Thyroid gland (tissue), 4 donors: ENCODE results near the gene KCNJ10. TPM values are rescaled to one million over a fixed set of nuclear protein-coding genes. Genes with fewer than 3 reads are reported as not detected.

Source experiments
- DNase-seq, 2 donors: peaks; one replicate each; pipeline ENCODE4 v3.0.0-alpha.2; 2019
- H3K27ac ChIP-seq, 3 donors: fragments of 200-600 bp; sonication (generic); 1 replicate in 2 of 3; 2 replicates in 1 of 3; pipeline ENCODE4 v1.5.1; 2016 to 2019; ENCODE audit warnings: mild to moderate bottlenecking in 1 of 3, moderate library complexity in 1 of 3
- H3K27me3 ChIP-seq: fragments of 200-600 bp; sonication (generic); one replicate; pipeline ENCODE4 v1.5.1; 2019
- H3K36me3 ChIP-seq, 2 donors: fragments of 200-600 bp; sonication (generic); one replicate each; pipeline ENCODE4 v1.5.1; 2016 to 2019
- H3K4me1 ChIP-seq, 2 donors: fragments of 200-600 bp; sonication (generic); one replicate each; pipeline ENCODE4 v1.5.1; 2017 to 2019
- H3K4me3 ChIP-seq, 3 donors: fragments of 200-600 bp; sonication (generic); replicated peaks in 1 of 3; 1 replicate in 2 of 3; 2 replicates in 1 of 3; pipeline ENCODE4 v1.5.1; 2016; ENCODE audit warnings: mild to moderate bottlenecking in 1 of 3
- H3K9me3 ChIP-seq: fragments of 200-600 bp; sonication (generic); one replicate; pipeline ENCODE4 v1.5.1; 2017
- POLR2A ChIP-seq, 2 donors: fragments of 450-650 bp; IDR thresholded peaks; one replicate each; pipeline ENCODE4 v1.6.1; 2017; ENCODE audit warnings: antibody characterized with exemption in 2 of 2, mild to moderate bottlenecking in 2 of 2, moderate library complexity in 1 of 2
- WGBS, 2 donors: methylation state at CpG; one replicate each; pipeline ENCODE4 v1.1.5; 2017; 5-methylcytosine and 5-hydroxymethylcytosine counted together
- intact Hi-C: fragments of 100-400 bp; cut with DNase I; formaldehyde crosslinking; loops from one replicate; pipeline ENCODE4 v1.15.1; 2023
- total RNA-seq, 4 donors: library from RNA; depleted of rRNA; stranded (reverse); fragments of >200 nt; gene quantifications; one replicate each; pipeline ENCODE4 v1.2.3, GENCODE V29; 2016
- TF ChIP-seq, protein P1 (sequence below), 6 experiments: fragments of 200-600 bp in 3 of 6; fragments of 450-650 bp in 3 of 6; sonication (generic) in 3 of 6; IDR thresholded peaks; one replicate each; pipeline ENCODE4 v1.5.1; 2016 to 2019; ENCODE audit warnings: antibody characterized with exemption in 6 of 6, mild to moderate bottlenecking in 2 of 6, inconsistent platforms in 1 of 6, moderate library complexity in 1 of 6

KCNJ10 gene
- total RNA-seq, 4 donors from 2014 or later, result 0.13 to 0.45 (median 0.33) TPM; not detected in 1

- no peaks in the 10 kb centered on the region for H3K27me3 ChIP-seq
- peaks cover 6 to 7% of the 10 kb centered on the region in 2 donors for H3K4me1 ChIP-seq
- no peak overlapping the region for H3K4me3 ChIP-seq
- no peak for DNase-seq
- H3K9me3 ChIP-seq, result no peaks in the 10 kb centered on the region
- H3K27ac ChIP-seq, result no peak overlapping the region
- 89 to 90% methylated on average over 5 of the region's 5 CpGs for WGBS, 2 donors
- intact Hi-C loops, result no loop called here
- no peaks in the 10 kb centered on the region for H3K36me3 ChIP-seq
- TF ChIP-seq, protein P1, sequence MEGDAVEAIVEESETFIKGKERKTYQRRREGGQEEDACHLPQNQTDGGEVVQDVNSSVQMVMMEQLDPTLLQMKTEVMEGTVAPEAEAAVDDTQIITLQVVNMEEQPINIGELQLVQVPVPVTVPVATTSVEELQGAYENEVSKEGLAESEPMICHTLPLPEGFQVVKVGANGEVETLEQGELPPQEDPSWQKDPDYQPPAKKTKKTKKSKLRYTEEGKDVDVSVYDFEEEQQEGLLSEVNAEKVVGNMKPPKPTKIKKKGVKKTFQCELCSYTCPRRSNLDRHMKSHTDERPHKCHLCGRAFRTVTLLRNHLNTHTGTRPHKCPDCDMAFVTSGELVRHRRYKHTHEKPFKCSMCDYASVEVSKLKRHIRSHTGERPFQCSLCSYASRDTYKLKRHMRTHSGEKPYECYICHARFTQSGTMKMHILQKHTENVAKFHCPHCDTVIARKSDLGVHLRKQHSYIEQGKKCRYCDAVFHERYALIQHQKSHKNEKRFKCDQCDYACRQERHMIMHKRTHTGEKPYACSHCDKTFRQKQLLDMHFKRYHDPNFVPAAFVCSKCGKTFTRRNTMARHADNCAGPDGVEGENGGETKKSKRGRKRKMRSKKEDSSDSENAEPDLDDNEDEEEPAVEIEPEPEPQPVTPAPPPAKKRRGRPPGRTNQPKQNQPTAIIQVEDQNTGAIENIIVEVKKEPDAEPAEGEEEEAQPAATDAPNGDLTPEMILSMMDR (IDR thresholded peaks at IDR 0.05), result no peak
- TF ChIP-seq POLR2A (IDR thresholded peaks at IDR 0.05), result no peak
These were observed 1.3 kb upstream of the KCNJ10 start for GRCh38 chr1:160071289-160071688.

DNA sequence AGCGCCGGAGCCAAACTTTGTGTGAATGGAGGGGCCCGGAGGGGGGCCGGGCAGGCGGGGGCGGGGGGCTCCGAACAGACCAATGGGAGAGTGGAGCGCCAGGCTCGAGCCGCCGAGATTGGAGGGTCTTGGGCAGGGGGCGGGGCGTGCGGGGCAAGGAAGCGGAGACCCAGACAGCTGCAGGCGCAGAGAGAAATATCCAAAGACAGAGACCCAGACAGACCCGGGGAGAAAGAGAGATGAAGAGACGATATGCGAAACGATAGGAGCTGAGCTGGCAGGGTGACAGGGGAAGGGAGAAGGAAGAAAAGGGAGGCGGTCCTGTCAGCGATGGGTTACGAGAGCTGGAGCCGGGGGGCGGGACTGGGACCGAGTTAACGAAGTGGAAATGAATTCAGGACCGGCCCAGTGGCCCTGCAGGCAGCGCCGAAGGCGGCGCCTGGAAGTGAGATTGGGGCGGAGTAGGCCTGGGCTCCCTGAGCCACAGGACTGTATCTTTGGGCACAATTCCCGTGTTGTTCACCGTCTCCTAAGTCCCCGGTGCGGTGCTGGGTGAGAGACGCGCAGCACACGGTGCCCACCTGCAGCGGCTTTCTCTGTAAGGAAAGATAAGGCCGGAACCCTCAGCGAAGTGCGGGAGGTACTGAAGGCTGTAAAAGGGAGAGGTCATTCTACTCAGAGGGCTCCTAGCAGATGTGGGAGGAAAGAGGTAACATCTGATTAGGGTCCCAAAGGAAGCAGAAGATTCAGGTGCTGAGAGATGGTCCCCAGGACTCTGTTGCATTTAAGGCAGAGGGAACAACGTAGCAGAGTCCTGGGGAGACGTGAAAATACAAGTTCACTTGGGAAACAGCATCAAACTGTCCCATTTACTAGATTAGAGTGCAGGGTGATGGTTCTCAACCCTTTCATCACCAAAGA, 543 bp upstream of the KCNJ10 start:
- H3K27ac ChIP-seq, result peak overlapping the region in 1 of 3 donors; percentile 20
- intact Hi-C loops, result no loop called here
- H3K4me3 ChIP-seq, result peak overlapping the region in 2 of 3 donors; percentile 21 to 42
- peaks cover 6 to 7% of the 10 kb centered on the region in 2 donors for H3K4me1 ChIP-seq
- H3K36me3 ChIP-seq, result no peaks in the 10 kb centered on the region
- no peaks in the 10 kb centered on the region for H3K9me3 ChIP-seq
- TF ChIP-seq, protein P1 (IDR thresholded peaks at IDR 0.05), result no peak
- TF ChIP-seq POLR2A (IDR thresholded peaks at IDR 0.05), result peak in 1 of 2 donors; percentile 40
- no peaks in the 10 kb centered on the region for H3K27me3 ChIP-seq
- WGBS, 2 donors, result 3 to 4% methylated on average over 38 to 43 of the region's 46 CpGs
- peak; percentile 88 to 89 for DNase-seq

GRCh38 chr1:160068225-160068624, 1.7 kb downstream of the KCNJ10 start:
- no peaks in the 10 kb centered on the region for H3K27me3 ChIP-seq
- WGBS, 2 donors, result 62 to 74% methylated on average over 5 of the region's 5 CpGs
- DNase-seq, result no peak
- no peak overlapping the region for H3K4me3 ChIP-seq
- no peaks in the 10 kb centered on the region for H3K36me3 ChIP-seq
- no peak for TF ChIP-seq POLR2A (IDR thresholded peaks at IDR 0.05)
- TF ChIP-seq, protein P1 (IDR thresholded peaks at IDR 0.05), result no peak
- no peak overlapping the region for H3K27ac ChIP-seq
- H3K4me1 ChIP-seq, result peaks cover 6 to 7% of the 10 kb centered on the region in 2 donors
- intact Hi-C loops, result no loop called here
- H3K9me3 ChIP-seq, result no peaks in the 10 kb centered on the region

DNA sequence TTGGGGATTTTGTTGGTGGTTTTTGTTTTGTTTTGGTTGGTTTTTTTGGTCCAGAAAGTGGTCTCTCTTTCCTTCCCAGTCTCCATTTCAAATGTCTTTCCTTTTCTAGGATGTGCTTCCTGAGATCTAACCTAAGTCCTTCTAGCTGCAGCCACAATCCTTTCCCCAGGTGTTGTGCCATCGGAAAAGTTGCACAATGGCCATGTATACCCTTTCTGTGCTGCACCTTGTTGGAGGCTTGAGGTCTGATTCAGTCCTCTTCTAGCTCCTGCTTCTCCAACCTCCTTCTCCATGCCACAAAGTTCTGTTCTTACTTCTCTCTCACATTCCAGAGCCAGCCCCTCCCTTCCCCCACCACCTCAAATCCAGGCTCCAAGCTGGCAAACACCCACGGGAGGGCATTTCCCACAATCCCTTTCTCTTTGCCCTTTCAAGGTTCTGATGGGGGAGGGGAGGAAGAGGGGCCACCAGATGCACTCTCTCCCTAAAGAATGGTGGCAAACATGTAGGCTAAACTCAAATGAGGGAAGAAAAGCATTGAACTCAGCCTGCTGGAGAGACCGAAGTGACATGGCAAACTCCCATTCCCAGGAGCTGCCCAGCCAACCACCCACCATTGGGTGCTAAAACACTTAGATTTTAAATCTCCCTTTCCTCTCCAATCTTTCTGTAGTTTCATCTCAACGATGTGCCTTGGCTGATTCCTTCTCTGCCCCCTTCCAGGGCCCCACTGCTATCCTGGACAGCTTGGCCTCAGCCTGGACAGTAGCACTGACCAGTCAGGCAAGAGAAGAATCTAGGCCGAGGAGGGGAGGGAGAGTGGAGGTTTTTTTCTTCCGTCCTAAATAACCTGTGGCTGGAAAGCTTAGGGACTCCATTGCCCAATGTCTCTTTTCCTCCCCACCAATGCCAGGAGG, 2.9 kb downstream of the KCNJ10 start:
- 52 to 57% methylated on average over 6 of the region's 6 CpGs for WGBS, 2 donors
- Histone ChIP-seq H3K4me3 (no peak overlapping the region), H3K9me3 (no peaks in the 10 kb centered on the region), H3K36me3 (no peaks in the 10 kb centered on the region), H3K4me1 (peaks cover 6 to 7% of the 10 kb centered on the region in 2 donors), H3K27ac (no peak overlapping the region), H3K27me3 (no peaks in the 10 kb centered on the region)
- no peak for DNase-seq
- no peak for TF ChIP-seq POLR2A (IDR thresholded peaks at IDR 0.05)
- TF ChIP-seq, protein P1 (IDR thresholded peaks at IDR 0.05), result no peak
- intact Hi-C loops, result no loop called here
